H1 (cell line): ENCODE measurements around the gene RANBP17. TPM values are rescaled to one million over a fixed set of nuclear protein-coding genes. Genes with fewer than 3 reads are reported as not detected.

Source experiments
- CTCF ChIA-PET: fragments of 300-600 bp; sonication (Branson Sonifier 250); formaldehyde crosslinking; loops from one replicate; lab custom pipeline; 2021; ENCODE audit not compliant: partially characterized antibody; lab: Charles Lee
- POLR2A ChIA-PET: fragments of 300-600 bp; sonication (Branson Sonifier 250); formaldehyde crosslinking; loops from one replicate; lab custom pipeline; 2021; ENCODE audit warnings: inconsistent platforms; ENCODE audit not compliant: partially characterized antibody; lab: Charles Lee
- DNase-seq, 2 experiments: peaks; one replicate each; pipeline versions ENCODE4 v3.0.0 to v3.0.0-alpha.2; 2010 to 2022; ENCODE audit warnings: low spot score in 2 of 2, low read depth in 1 of 2, mixed read lengths in 1 of 2
- FAIRE-seq: peaks from 2 replicates; lab custom pipeline; 2011; peaks lifted over from hg19 to GRCh38; lab: Jason Lieb, UNC
- H2AFZ ChIP-seq: 2 replicates; pipeline ENCODE4 v1.8.1; 2012; ENCODE audit warnings: low read length, inconsistent platforms
- H2AK5ac ChIP-seq: 2 replicates; pipeline ENCODE4 v1.6.1; 2013; ENCODE audit warnings: low read depth, low read length
- H2BK120ac ChIP-seq: replicated peaks from 2 replicates; pipeline ENCODE3; 2013; ENCODE audit warnings: low read depth, low read length, inconsistent platforms
- H2BK12ac ChIP-seq: 2 replicates; pipeline ENCODE4 v1.6.1; 2013; ENCODE audit warnings: low read depth, low read length
- H2BK15ac ChIP-seq: 2 replicates; pipeline ENCODE4 v1.6.1; 2013; ENCODE audit warnings: low read length
- H2BK20ac ChIP-seq: 2 replicates; pipeline ENCODE4 v1.6.1; 2013; ENCODE audit warnings: low read length
- H2BK5ac ChIP-seq: 2 replicates; pipeline ENCODE4 v1.6.1; 2013; ENCODE audit warnings: low read depth, low read length
- H3K14ac ChIP-seq: 2 replicates; pipeline ENCODE4 v1.6.1; 2013; ENCODE audit warnings: inconsistent platforms; ENCODE audit not compliant: insufficient read length
- H3K18ac ChIP-seq: 2 replicates; pipeline ENCODE4 v1.6.1; 2013; ENCODE audit warnings: low read length; ENCODE audit errors: extremely low read depth
- H3K23ac ChIP-seq: 2 replicates; pipeline ENCODE4 v1.6.1; 2013; ENCODE audit warnings: inconsistent platforms; ENCODE audit not compliant: insufficient read length
- H3K23me2 ChIP-seq: 2 replicates; pipeline ENCODE4 v1.6.1; 2013; ENCODE audit warnings: low read depth, low read length
- H3K27ac ChIP-seq: 2 replicates; pipeline ENCODE4 v1.6.1; 2011; ENCODE audit warnings: low read depth, low read length, inconsistent platforms
- H3K27me3 ChIP-seq, 4 experiments: replicated peaks in 1 of 4; 1 replicate in 1 of 4; 2 replicates in 3 of 4; pipeline versions ENCODE4 v1.6.1 to v1.8.1; 2011 to 2013; ENCODE audit warnings: low read length in 3 of 4, mild to moderate bottlenecking in 3 of 4, inconsistent platforms in 2 of 4, mixed read lengths in 2 of 4, moderate library complexity in 1 of 4; ENCODE audit not compliant: control insufficient read depth in 3 of 4, insufficient read depth in 3 of 4; ENCODE audit errors: extremely low read depth in 1 of 4
- H3K36me3 ChIP-seq, 4 experiments: 2 replicates each; pipeline versions ENCODE4 v1.6.1 to v1.8.1; 2011 to 2013; ENCODE audit warnings: mild to moderate bottlenecking in 4 of 4, low read length in 3 of 4, moderate library complexity in 2 of 4, control low read depth in 1 of 4, inconsistent platforms in 1 of 4; ENCODE audit not compliant: insufficient read depth in 4 of 4, control insufficient read depth in 2 of 4
- H3K4ac ChIP-seq: replicated peaks from 2 replicates; pipeline ENCODE3; 2013; ENCODE audit warnings: low read length, low read depth, mixed read lengths, inconsistent platforms; ENCODE audit not compliant: insufficient read length
- H3K4me1 ChIP-seq, 4 experiments: replicated peaks in 1 of 4; 1 replicate in 1 of 4; 2 replicates in 3 of 4; pipeline versions ENCODE4 v1.6.1 to v1.8.1; 2011 to 2013; ENCODE audit warnings: low read length in 3 of 4, inconsistent platforms in 2 of 4, mixed read lengths in 1 of 4; ENCODE audit not compliant: insufficient read depth in 4 of 4, control insufficient read depth in 3 of 4
- H3K4me2 ChIP-seq, 2 experiments: 2 replicates each; pipeline versions ENCODE4 v1.6.1 to v1.8.1; 2011 to 2013; ENCODE audit warnings: low read depth in 2 of 2, low read length in 2 of 2, control low read depth in 1 of 2, inconsistent platforms in 1 of 2, mild to moderate bottlenecking in 1 of 2; ENCODE audit not compliant: insufficient read depth in 1 of 2
- H3K4me3 ChIP-seq, 4 experiments: fragments of 200-600, 300-600 bp in 1 of 4; sonication (generic), shearing (Covaris generic), sonication (Bioruptor Twin) in 1 of 4; 2 replicates each; pipeline versions ENCODE4 v1.5.1 to v1.8.1; 2011 to 2016; ENCODE audit warnings: low read length in 4 of 4, low read depth in 3 of 4, control low read depth in 2 of 4, inconsistent platforms in 2 of 4, mild to moderate bottlenecking in 2 of 4, mixed read lengths in 1 of 4, moderate library complexity in 1 of 4; ENCODE audit not compliant: insufficient read depth in 2 of 4; ENCODE audit errors: extremely low read depth in 1 of 4
- H3K56ac ChIP-seq: replicated peaks from 2 replicates; pipeline ENCODE3; 2013; ENCODE audit warnings: low read depth, mild to moderate bottlenecking, mixed read lengths, low read length, inconsistent platforms; ENCODE audit not compliant: insufficient read length
- H3K79me1 ChIP-seq: 2 replicates; pipeline ENCODE4 v1.6.1; 2013; ENCODE audit warnings: low read depth, low read length, control low read depth
- H3K79me2 ChIP-seq, 2 experiments: 2 replicates each; pipeline versions ENCODE4 v1.6.1 to v1.8.1; 2012 to 2013; ENCODE audit warnings: low read length in 2 of 2, mild to moderate bottlenecking in 2 of 2, inconsistent platforms in 1 of 2; ENCODE audit not compliant: insufficient read depth in 2 of 2, control insufficient read depth in 1 of 2
- H3K9ac ChIP-seq, 4 experiments: replicated peaks in 1 of 4; 1 replicate in 1 of 4; 2 replicates in 3 of 4; pipeline versions ENCODE4 v1.6.1 to v1.8.1; 2011 to 2013; ENCODE audit warnings: low read depth in 3 of 4, low read length in 3 of 4, control low read depth in 2 of 4, mild to moderate bottlenecking in 2 of 4, moderate library complexity in 2 of 4, inconsistent platforms in 1 of 4; ENCODE audit errors: extremely low read depth in 1 of 4
- H3K9me3 ChIP-seq, 2 experiments: 2 replicates each; pipeline versions ENCODE4 v1.6.1 to v1.8.1; 2012 to 2013; ENCODE audit warnings: mild to moderate bottlenecking in 2 of 2, moderate library complexity in 2 of 2, control low read depth in 1 of 2, inconsistent platforms in 1 of 2, low read depth in 1 of 2, low read length in 1 of 2, mixed read lengths in 1 of 2; ENCODE audit not compliant: insufficient read depth in 2 of 2
- H4K20me1 ChIP-seq, 2 experiments: replicated peaks in 1 of 2; 2 replicates each; pipeline versions ENCODE3 to v1.8.1; 2011 to 2013; ENCODE audit warnings: inconsistent platforms in 2 of 2, low read length in 2 of 2, mild to moderate bottlenecking in 1 of 2; ENCODE audit not compliant: insufficient read depth in 2 of 2, control insufficient read depth in 1 of 2
- H4K5ac ChIP-seq: 2 replicates; pipeline ENCODE4 v1.6.1; 2013; ENCODE audit warnings: low read length, low read depth, mixed read lengths, inconsistent platforms; ENCODE audit not compliant: insufficient read length
- H4K8ac ChIP-seq: 2 replicates; pipeline ENCODE4 v1.8.0; 2013; ENCODE audit warnings: mild to moderate bottlenecking, moderate library complexity, low read length, inconsistent platforms; ENCODE audit not compliant: insufficient read depth; ENCODE audit errors: extremely low read depth
- H4K91ac ChIP-seq: replicated peaks from 2 replicates; pipeline ENCODE3; 2013; ENCODE audit warnings: low read length, mixed read lengths, inconsistent platforms; ENCODE audit not compliant: insufficient read length
- BRCA1 ChIP-seq: IDR thresholded peaks from 2 replicates; pipeline ENCODE4 v1.6.1; 2012; ENCODE audit warnings: low read depth, low read length, improper control_type of control experiment
- CHD1 ChIP-seq: IDR thresholded peaks from 2 replicates; pipeline ENCODE4 v1.6.1; 2012; ENCODE audit warnings: low read depth, low read length, improper control_type of control experiment
- E2F6 ChIP-seq: IDR thresholded peaks from 2 replicates; pipeline ENCODE4 v1.6.1; 2012; ENCODE audit warnings: inconsistent platforms
- FOSL1 ChIP-seq: IDR thresholded peaks from 2 replicates; pipeline ENCODE4 v1.6.1; 2011; ENCODE audit warnings: mild to moderate bottlenecking, low read depth, low read length, moderate library complexity; ENCODE audit not compliant: insufficient read depth
- KDM1A ChIP-seq: fragments of 200-600, 300-600 bp; sonication (generic); IDR thresholded peaks from 2 replicates; pipeline ENCODE4 v1.7.1; 2016; ENCODE audit warnings: mild to moderate bottlenecking, low read length, borderline replicate concordance
- KDM4A ChIP-seq: IDR thresholded peaks from one replicate; pipeline ENCODE4 v1.7.1; 2012; ENCODE audit warnings: low read depth, mild to moderate bottlenecking, moderate library complexity, low read length, inconsistent platforms; ENCODE audit not compliant: severe bottlenecking
- POU5F1 ChIP-seq: IDR thresholded peaks from 2 replicates; pipeline ENCODE4 v1.6.1; 2011; ENCODE audit warnings: low read depth, mild to moderate bottlenecking, low read length, moderate library complexity
- RFX5 ChIP-seq: IDR thresholded peaks from 2 replicates; pipeline ENCODE4 v1.6.1; 2011; ENCODE audit warnings: low read depth, low read length, improper control_type of control experiment, borderline replicate concordance
- SP4 ChIP-seq: IDR thresholded peaks from 2 replicates; pipeline ENCODE4 v1.6.1; 2012; ENCODE audit warnings: low read length, inconsistent platforms
- WGBS, 2 experiments: shearing (Covaris generic) in 1 of 2; methylation state at CpG; one replicate each; pipeline versions ENCODE4 v1.1.6 to v1.1.7; 2013 to 2015; ENCODE audit warnings: low lambda C conversion rate in 2 of 2, mixed read lengths in 2 of 2, inconsistent platforms in 1 of 2, low coverage in 1 of 2, missing lambda C conversion rate in 1 of 2; ENCODE audit not compliant: insufficient replicate concordance in 2 of 2, insufficient coverage in 1 of 2, insufficient read length in 1 of 2; ENCODE audit errors: extremely low coverage in 1 of 2, missing lambda C conversion rate in 1 of 2; 5-methylcytosine and 5-hydroxymethylcytosine counted together
- polyA plus RNA-seq, 7 experiments: library from polyadenylated mRNA; depleted of rRNA in 3 of 7; stranded (reverse) in 5 of 7; unstranded in 2 of 7; fragments of >200 nt in 5 of 7; fragments of 200-250 nt in 2 of 7; gene quantifications; 1 replicate in 5 of 7; 2 replicates in 1 of 7; 4 replicates in 1 of 7; pipeline versions ENCODE4 v1.2.1 to v1.2.3, GENCODE V29; 2011 to 2013; ENCODE audit warnings: missing spikeins in 2 of 7, mixed read lengths in 2 of 7
- total RNA-seq: library from RNA; stranded (reverse); fragmentation: NEBNext Ultra II Directional; extraction: Animal tissue kit (Norgen Biotek cat#: 25700); gene quantifications from 2 replicates; pipeline ENCODE4 v1.2.1, GENCODE V29; 2021
- TF ChIP-seq, protein P1 (sequence below): IDR thresholded peaks from 2 replicates; pipeline ENCODE4 v1.6.1; 2011; ENCODE audit warnings: low read length, improper control_type of control experiment
- TF ChIP-seq, protein P2 (sequence below): IDR thresholded peaks from 2 replicates; pipeline ENCODE4 v1.6.1; 2012; ENCODE audit warnings: inconsistent platforms

RANBP17 gene
- total and polyA plus RNA-seq, 2 of the 8 experiments (the other 6 are each of a cell fraction or from before 2014, with no cell fraction given) = 8.6 to 21.3 TPM

- Histone ChIP-seq H2BK5ac (no peak overlapping the region), H3K27me3 (peaks cover 89 to 100% (median 99%) of the 10 kb centered on the region in 4 experiments), H3K4me2 (peak overlapping the region; percentile 32 to 44; a peak in 2 of 4 replicates), H3K4ac (no peak overlapping the region), H3K23me2 (no peaks in the 10 kb centered on the region), H3K56ac (no peak overlapping the region), H4K20me1 (peaks cover 16 to 35% of the 10 kb centered on the region in 2 experiments), H2BK120ac (no peak overlapping the region), H3K36me3 (peaks cover 0 to 15% (median 0%) of the 10 kb centered on the region in 4 experiments; a peak in 1 of 8 replicates), H4K91ac (no peak overlapping the region), H2BK15ac (no peak overlapping the region), H2BK12ac (no peak overlapping the region), H2BK20ac (no peak overlapping the region), H3K14ac (no peak overlapping the region), H3K18ac (no peak overlapping the region), H3K4me1 (peaks cover 0 to 33% (median 23%) of the 10 kb centered on the region in 4 experiments; a peak in 6 of 7 replicates), H4K8ac (peak overlapping the region; percentile 16; the same call in 1 of the 2 replicates), H2AFZ (no peak overlapping the region), H2AK5ac (no peak overlapping the region), H3K9me3 (no peaks in the 10 kb centered on the region; a peak in 1 of 4 replicates), H4K5ac (no peak overlapping the region), H3K9ac (no peak overlapping the region), H3K79me2 (no peaks in the 10 kb centered on the region), H3K23ac (no peak overlapping the region), H3K79me1 (no peaks in the 10 kb centered on the region), H3K27ac (no peak overlapping the region), H3K4me3 (peak overlapping the region in 1 of 4 experiments; percentile 30; a peak in 2 of 8 replicates)
- ChIA-PET CTCF (interaction anchor here (0.7 to 5.5 kb wide), 8 partner anchors 9 to 56 kb away, joined by 3 to 30 read pairs (median 4); no protein-coding TSS in a partner anchor), POLR2A (interaction anchor here (1.0 to 1.6 kb wide), 3 partner anchors 9 to 98 kb away, joined by 3 to 6 read pairs (median 4); partner anchors contain the start of gene NPM1)
- peak in 1 of 2 experiments; percentile 74 for DNase-seq
- TF ChIP-seq, protein P1, sequence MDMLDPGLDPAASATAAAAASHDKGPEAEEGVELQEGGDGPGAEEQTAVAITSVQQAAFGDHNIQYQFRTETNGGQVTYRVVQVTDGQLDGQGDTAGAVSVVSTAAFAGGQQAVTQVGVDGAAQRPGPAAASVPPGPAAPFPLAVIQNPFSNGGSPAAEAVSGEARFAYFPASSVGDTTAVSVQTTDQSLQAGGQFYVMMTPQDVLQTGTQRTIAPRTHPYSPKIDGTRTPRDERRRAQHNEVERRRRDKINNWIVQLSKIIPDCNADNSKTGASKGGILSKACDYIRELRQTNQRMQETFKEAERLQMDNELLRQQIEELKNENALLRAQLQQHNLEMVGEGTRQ = no peak
- TF ChIP-seq RFX5 (no peak), BRCA1 (no peak), POU5F1 (no peak), CHD1 (no peak), FOSL1 (no peak), E2F6 (peak; percentile 7; the same call in 1 of the 2 replicates), SP4 (no peak), KDM4A (no peak), KDM1A (0 out of 2 replicates have a peak, but pooled peaks have one; percentile 45)
- TF ChIP-seq, protein P2, sequence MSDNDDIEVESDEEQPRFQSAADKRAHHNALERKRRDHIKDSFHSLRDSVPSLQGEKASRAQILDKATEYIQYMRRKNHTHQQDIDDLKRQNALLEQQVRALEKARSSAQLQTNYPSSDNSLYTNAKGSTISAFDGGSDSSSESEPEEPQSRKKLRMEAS = no peak
- no peak for FAIRE-seq
- 7% methylated on average over 36 of the region's 36 CpGs; no CpG with 5 or more reads in 1 of the 2 experiments for WGBS, 2 experiments
Observed at GRCh38 chr5:171315386-171315891, 453.6 kb downstream of the RANBP17 start.
